SK-N-MC (cell line): ENCODE data around the gene SIM1.

Experiments
- EZH2 ChIP-seq: fragments of 200-600 bp; sonication (generic); IDR thresholded peaks from one replicate; pipeline ENCODE4 v1.6.1; 2017; ENCODE audit warnings: antibody characterized with exemption
- FOXP2 ChIP-seq: optimal IDR thresholded peaks from 2 replicates; pipeline ENCODE3; 2011; ENCODE audit warnings: mild to moderate bottlenecking, moderate library complexity; ENCODE audit not compliant: insufficient read depth; ENCODE audit errors: extremely low read length, control extremely low read depth
- POLR2AphosphoS5 ChIP-seq: IDR thresholded peaks from 2 replicates; pipeline ENCODE4 v1.6.1; 2012; ENCODE audit warnings: mild to moderate bottlenecking, low read depth, low read length, borderline replicate concordance

DNA sequence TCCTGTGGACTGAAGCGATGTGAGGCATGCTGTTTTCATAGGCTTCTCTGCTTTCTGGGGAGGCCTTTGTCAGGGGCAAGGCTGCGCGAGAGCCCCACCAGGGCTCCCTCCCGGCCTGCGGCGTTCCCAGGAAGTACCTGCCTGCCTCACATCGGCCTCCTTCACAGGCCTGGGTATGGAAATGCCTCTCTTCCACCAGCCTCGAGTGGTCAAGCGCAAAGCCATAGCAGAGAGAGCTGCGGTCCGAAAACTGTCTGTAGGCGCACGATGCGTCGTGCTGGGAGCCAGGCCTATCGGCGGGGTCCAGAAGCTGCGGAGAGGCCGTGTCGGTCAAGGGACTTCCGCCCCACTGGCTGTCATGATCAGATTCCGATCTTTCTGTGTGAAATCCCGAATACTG, 71.2 kb downstream of the SIM1 start:
- TF ChIP-seq POLR2AphosphoS5, result no peak
- TF ChIP-seq EZH2, result no peak
- TF ChIP-seq FOXP2, result no peak
